GM19397 (cell line): ENCODE results near the gene RPS19BP1.
A peak's percentile ranks its signal among the peaks of the same experiment; 100 is the strongest.
"Not testable (repeated sequence)": the region's sequence is repeated elsewhere in the genome, so short reads cannot be mapped to it uniquely, and the experiment has no call there.

Source experiments
- ATAC-seq: cut with Tn5 transposase; IDR thresholded peaks from one replicate; pipeline ENCODE4 v1.9.1; 2021; ENCODE audit warnings: mild to moderate bottlenecking, moderate library complexity; ENCODE audit not compliant: unreplicated experiment

RPS19BP1 gene

GRCh38 chr22:39514373-39514973 lies 18.1 kb downstream of the RPS19BP1 start:
- ATAC-seq = no peak

GRCh38 chr22:39513791-39514190 lies 18.8 kb downstream of the RPS19BP1 start:
- no peak for ATAC-seq

GRCh38 chr22:39512026-39512425 lies 20.5 kb downstream of the RPS19BP1 start:
- ATAC-seq = no peak

DNA sequence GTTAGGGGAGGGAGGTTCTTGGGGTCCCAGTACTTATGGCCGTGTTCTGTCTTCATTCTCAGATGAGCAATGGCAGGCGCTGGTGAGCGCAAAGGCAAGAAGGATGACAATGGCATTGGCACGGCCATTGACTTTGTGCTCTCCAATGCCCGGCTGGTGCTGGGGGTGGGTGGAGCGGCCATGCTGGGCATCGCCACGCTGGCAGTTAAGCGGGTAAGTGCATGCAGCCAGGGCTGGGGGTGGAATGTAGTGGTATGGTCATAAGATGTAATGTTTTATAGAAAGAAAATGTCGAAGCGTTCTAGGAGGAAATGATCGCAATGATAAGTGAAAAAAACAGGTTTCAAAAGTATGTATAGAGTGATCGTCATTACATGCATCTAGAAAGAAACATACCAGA lies 21.3 kb downstream of the RPS19BP1 start:
- ATAC-seq = no peak

DNA sequence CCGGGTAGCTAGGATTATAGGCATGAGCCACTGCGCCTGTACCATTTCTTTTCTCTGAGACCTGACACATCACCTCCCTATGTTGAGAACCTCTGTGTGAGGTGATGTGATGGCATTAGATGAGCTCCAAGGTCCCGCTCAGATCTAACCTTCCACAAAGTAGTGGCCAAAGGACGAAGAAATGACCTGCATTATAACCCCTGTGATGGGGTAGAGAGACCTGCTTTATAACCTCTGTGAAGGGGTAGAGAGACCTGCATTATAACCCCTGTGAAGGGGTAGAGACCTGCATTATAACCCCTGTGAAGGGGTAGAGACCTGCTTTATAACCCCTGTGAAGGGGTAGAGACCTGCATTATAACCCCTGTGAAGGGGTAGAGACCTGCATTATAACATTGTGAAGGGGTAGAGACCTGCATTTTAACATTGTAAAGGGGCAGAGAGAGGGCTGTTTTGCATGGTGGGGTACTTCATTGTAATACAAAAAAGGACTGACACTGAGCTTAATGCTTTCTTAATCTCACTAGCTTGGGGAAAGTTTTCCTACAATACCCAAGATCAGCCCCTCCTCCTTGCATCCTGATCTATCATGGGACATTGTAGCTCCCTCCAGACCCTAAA lies 21.9 kb downstream of the RPS19BP1 start:
- no peak for ATAC-seq

DNA sequence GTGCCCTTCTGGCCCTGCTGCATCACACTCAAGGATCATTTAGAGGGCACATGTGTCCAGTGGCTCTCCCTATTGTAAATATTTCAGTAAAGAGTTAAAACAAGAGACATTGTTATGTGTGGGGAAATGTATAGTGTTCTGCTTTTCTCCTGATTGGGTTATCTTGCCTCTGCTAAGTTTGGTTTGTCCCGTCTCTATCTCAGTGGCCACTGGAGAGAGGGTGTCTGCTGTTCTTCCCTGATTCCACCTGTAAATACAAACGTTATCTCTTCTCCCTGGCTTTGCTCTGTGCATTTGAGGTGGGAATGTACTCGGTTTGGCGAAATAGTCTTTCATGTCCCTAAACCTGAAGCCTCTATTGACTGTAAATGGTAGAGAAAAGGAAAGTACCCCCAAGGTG lies 24.2 kb downstream of the RPS19BP1 start:
- no peak for ATAC-seq

GRCh38 chr22:39507021-39507420 lies 25.5 kb downstream of the RPS19BP1 start:
- ATAC-seq = not testable (repeated sequence)

DNA sequence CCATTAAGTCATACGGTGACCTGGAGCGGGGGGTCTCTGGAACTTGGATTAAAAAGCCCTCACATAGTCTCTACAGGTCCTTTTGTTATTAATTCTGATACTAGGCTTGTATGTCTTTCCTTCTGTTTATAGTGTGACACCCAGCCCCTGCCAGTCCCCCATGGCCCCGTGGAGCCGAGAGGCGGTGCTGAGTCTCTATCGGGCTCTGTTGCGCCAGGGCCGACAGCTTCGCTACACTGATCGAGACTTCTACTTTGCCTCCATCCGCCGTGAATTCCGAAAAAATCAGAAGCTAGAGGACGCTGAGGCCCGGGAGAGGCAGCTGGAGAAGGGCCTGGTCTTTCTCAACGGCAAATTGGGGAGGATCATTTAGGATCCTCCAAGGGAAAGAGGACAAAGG lies 28.5 kb downstream of the RPS19BP1 start:
- ATAC-seq = no peak

- no peak for ATAC-seq
These were observed 28.9 kb downstream of the RPS19BP1 start for GRCh38 chr22:39503630-39504029.

GRCh38 chr22:39502789-39503409 lies 29.6 kb downstream of the RPS19BP1 start:
- ATAC-seq = peak; percentile 6

DNA sequence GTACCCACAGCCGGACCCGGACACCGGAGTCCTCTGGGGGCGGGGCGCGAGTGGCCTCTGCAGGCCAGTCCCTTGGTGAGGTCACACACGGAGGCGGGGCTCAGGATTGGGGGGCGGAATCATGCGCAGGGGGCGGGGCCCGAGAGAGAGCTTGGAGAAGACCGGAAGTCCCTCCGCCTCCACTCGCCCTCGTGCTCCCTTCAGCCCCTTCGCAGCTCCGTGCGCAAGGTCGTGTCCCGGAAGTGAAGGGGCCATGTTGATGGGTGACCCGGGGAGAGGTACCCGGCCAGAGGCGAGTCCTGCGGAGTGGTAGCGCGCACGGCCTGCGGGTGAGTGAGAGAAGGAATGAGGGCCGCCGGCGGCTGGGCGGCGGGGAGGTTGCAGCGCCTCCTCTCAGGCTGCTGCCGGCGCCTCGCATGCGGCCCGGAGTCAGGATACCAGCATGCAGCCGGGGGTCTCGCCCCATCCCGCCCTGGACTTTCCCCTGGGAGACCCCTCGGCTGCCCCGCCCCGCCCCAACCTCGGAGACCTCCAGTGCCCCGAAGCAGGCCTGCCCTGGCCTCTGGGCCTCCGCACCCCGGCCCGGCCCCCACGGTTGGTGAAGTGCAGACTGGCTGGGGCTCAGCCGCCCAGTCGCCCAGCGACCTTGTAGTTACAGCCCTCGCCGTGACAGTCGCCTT lies 30.3 kb downstream of the RPS19BP1 start, which contains the start of gene MIEF1:
MIEF1 (plus strand) TSS at position 182 of the 680 bp plus-strand sequence. CDS start 9,005 bp downstream, outside the sequence.
- peak; percentile 90 for ATAC-seq

GRCh38 chr22:39501644-39502108 lies 30.9 kb downstream of the RPS19BP1 start:
- peak; percentile 22 for ATAC-seq

GRCh38 chr22:39500101-39500500 lies 32.4 kb downstream of the RPS19BP1 start:
- no peak for ATAC-seq

- no peak for ATAC-seq
These were observed 33.7 kb downstream of the RPS19BP1 start for GRCh38 chr22:39498802-39499201.

DNA sequence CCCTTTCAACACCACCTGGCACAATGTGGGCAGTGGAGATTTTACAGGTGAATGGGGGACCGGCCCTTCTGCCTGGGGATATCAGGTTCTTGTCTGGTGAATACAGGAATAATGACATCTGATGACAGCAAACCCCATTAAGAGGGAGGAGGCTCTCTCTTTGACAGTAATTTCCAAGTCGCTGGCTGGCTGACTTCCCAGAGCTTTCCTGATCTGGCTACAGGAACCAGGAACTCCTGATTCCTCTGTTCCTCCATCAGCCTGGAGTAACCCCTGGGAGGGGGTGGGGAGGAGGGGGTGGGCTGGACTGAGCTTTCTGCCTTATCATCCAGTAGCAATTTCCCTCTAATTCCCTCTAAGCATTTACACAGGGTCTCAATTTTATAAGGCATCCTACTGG lies 34.2 kb downstream of the RPS19BP1 start:
- ATAC-seq = no peak

GRCh38 chr22:39497429-39497828 lies 35.1 kb downstream of the RPS19BP1 start:
- no peak for ATAC-seq

GRCh38 chr22:39496131-39496838 lies 36.3 kb downstream of the RPS19BP1 start:
- no peak for ATAC-seq

GRCh38 chr22:39494471-39495120 lies 38.0 kb downstream of the RPS19BP1 start:
- no peak for ATAC-seq

GRCh38 chr22:39493759-39494158 lies 38.8 kb downstream of the RPS19BP1 start:
- no peak for ATAC-seq

DNA sequence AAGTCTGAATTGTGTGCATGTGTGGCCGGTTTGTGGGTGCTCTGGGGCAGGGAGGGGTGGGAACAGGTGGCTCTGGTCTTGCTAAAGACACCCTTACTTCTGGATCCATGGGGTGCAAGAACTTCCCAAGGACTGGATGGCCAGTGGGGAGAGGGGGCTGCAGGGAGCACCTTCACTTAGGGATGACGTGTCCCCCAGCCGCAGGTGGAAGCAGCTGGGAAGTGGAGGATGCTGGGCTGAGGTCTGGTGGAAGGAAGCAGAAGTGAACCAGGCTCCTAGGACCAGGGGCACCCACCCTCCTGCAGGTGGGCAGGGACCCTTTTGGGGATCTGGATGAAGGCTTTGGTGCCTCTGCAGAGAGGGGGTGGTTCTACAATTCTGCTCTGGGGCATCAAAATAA lies 40.4 kb downstream of the RPS19BP1 start:
- ATAC-seq = no peak
